D341Med (cell line): Measurements from ENCODE around the gene CTXN1.
"Not testable (repeated sequence)": the region's sequence is repeated elsewhere in the genome, so short reads cannot be mapped to it uniquely, and the experiment has no call there.

Experiments
- DNase-seq: peaks from one replicate; pipeline ENCODE4 v3.0.0; 2012; ENCODE audit warnings: low spot score

The CTXN1 gene

DNA sequence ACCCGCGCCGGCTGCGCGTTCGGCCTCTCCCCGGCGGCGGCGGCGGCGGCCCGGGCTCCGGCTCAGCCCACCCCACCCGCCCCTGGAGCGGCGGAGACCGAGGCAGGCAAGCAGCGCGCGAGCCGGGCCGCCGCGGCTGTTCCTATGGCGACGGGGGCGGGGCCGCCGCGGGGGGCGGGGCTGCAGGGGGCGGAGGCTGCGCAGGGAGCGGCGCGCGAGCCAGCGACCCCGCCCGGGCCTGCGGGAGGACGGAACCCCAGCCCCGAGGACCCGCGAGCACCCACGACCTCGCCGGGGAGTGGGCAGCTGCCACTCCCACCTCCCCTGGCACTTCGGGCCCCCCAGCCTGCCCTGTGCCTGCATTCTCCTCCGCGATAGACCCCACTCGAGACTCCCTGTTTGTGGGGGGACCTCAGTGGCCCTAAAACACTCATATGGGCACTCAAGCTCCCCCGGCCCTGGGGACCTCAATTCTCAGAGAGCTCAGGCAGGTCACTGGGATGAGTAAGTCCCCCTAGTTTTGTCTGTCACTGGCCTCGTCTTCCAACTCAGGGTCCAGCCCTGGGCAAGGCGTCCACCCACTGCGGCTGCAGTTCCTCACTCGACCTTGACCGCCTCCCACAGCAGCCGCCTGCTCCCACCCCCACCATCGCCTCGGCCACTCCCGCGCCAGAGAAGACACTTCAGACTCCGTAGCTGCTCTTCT is at the start of gene CTXN1:
TSS of gene CTXN1 (minus strand) at position 115 of the 706 bp plus-strand sequence. CDS start 597 bp downstream, outside the sequence.
- DNase-seq = peak; percentile 94

DNA sequence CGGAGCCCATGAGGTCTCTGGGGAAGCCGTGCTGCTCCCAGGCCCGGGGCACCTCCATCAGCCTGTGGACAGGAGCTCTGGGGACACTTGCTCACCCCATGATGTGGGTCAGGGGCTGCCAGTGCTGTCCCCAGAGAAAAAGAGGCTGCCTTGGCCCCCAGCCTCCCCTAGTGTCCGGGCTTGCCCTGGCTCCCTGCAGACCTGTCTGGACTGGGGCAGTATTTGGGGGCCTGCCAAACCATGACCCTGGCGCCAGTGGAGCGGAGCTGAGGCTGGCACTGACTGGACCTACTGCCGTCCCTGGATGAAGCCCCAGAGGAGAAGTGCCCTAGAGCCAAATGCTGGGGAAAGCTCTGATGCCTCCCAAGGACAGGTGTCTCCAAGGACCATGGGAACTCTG is 49.1 kb upstream of the CTXN1 start:
- no peak for DNase-seq

DNA sequence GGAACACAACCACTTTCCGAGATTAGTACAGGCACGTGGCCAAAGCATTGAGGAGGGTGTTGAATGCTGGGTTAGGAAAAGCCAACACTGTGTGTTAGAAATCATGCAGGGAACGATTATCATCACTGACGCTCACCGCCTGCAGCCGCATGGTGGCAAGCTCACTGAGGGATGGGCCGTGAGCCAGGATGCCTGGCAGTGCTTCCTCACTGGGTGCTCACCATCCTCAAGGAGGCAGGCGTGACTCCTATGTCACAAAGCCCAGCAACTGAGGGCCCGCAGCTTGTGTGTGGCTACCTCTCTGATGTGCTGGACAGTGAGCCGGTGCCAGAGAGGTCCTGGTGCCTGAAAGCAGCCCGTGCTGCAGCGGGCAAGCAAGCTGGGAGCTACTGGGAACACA is 47.9 kb upstream of the CTXN1 start:
- DNase-seq = no peak

DNA sequence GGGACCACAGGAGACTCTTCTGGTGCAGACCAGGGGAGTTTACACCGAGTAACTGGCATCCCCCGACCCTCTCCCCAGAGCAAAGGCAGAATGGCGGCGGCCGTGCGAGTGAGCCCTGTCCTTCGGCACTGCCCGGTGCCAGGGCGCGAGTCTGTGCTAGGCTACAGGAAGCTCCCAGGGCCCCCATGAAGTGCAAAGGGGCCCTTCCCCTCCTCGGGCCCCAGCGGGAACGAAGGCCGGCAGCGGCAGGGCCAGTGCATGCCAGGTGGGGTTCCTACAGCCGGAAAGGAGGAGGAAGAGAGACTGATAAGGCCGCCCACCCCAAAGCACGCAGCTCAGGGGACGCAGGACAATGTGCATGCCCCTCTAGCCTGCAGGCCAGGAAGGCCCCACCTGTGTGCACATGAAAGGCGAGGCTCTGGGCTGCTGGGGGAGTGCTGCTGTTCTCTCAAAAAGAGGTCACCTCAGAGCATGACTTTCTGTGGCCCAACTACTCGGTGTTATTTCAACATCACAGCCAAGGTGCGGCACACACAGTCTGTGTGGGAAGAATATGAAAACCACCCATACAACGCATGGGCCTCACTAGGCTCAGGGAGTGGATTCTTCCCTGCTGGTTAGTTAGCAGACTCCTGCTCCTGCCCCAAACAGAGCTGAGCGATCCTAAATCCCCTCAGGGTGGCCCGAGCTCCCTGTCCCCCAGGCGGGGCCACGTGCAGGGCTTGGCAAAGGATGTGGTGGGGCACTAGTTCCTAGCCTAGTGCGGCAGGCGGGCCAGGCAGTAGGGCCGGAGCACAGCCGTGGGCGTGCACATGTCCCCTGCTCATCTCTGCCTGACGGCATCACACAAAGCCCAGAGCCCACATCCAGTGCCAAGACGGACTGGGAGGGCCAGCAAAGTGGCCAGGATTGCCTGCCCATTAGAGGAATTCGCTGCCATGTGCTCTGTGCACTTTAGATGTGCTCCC is 45.9 kb upstream of the CTXN1 start:
- no peak for DNase-seq

DNA sequence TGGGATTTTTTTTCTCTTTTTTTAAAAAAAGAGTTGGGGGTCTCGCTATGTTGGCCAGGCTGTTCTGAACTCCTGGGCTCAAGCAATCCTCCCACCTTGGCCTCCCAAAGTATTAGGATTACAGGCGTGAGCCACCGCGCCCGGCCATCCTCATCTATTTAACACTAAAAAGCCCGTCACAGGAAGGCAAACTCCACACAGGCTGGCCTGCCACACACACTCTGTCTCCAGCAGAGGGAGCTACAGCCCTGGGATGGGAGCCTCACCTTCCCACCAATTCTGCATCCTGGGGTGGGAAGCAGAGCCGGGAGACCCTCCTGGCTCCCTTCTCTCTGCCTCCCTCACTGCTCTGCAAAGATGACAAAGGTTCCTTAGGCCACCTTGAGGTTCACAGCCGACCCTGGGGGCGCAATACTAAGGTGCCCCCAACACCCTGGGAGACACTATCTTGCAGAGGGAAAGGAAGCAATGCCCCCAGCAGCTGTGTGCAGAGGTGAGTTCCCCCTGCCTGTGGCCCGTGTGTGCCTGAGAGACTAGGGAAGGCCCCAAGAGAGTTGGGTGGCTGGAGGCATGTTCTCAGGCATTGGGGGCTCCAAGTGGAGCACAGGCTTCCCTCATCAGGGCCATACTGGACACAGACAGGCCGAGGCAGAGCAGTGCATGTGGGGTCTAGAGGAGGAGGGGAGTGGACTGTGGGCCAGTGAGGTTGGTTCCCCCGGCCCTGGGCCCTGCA is 44.9 kb upstream of the CTXN1 start:
- peak; percentile 85 for DNase-seq

DNA sequence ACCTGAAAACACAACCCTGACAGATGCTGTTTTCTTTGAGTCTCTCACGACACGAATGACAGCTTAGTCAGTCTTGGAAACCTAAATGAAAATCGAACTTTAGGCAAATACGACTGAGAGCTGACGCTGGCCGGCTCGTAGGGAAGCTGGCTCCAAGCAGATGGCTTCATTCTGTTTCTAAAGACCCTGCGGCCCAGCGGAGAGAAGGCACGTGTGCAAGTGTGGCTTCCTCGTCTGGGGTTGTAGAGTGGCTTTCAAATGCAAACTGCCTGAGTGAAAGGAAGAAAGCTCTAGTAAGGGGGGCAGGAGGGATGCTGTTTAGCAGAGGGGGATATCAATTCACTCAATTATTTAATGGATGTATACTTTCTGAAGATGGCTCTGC is 43.6 kb upstream of the CTXN1 start:
- no peak for DNase-seq

DNA sequence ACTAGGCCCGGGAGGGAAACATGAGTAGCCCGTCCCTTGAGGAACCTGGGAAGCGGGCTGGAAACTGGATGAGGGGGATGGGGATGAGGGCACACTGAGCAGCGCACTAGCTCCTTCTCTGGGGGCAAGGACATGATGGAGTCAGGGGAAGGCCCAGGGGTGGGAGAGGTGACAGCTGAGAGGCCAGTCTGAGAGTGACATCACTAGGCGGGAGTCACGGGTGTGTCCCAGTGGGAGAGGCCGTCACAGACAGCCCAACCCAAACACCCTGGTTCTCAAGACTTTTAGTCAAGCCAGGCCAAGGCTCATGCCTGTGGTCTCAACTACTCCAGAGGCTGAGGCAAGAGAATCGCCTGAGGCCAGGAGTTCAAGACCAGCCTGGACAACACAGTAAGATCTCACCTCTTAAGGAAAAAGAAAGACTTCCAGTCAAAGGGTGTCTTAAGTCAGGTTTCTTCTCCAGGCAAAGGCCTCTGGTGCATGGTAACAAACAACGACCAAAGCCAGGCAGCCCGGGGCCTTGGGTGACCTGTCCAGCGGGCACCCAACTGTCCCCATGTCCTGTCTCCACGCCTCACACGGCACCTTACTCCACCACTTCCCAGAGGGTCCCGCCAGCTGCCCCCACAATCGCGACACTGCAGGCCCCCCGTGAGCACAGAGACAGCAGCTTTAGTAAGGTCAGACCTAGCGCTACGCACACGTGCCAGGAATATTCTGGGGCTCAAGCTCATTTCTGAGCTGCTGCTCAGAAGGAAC is 43.0 kb upstream of the CTXN1 start:
- no peak for DNase-seq

DNA sequence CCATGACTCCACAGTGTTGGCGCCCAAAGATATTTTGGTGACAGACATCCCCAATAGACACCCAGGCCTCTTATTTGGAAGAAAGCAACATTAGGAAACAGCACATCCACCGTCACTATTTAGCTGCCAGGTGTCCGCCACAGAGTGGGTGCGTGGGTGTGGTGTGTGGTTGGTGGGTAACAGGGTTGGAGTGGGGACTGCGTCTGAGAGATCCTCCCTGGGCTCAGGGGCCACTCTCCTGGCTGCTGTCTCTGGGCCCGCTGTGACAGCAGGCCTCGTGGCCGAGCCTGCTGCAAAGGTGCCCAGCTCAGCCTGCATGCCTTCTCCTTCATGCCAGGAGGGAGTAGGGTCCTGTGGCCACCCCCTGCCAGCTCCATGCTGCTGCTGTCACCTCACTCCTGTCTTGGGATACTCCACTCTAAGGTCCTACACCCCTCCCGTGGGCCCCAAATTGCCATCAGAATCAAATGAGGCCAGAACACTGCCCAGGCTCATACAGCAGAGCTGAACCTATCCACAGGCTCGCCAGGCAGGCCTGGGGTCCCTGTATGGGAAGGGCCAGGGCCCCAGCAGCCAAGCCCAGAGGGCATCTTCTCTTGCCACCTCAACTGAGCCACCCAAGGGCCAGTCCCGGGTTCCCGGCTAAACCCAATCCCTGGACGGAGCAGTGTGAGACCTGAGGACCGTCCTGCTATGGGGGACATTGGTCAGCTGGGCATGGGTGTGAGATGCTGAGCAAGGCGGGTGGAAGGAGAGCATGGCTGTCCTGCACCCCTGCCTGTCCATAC is 42.3 kb upstream of the CTXN1 start:
- no peak for DNase-seq

DNA sequence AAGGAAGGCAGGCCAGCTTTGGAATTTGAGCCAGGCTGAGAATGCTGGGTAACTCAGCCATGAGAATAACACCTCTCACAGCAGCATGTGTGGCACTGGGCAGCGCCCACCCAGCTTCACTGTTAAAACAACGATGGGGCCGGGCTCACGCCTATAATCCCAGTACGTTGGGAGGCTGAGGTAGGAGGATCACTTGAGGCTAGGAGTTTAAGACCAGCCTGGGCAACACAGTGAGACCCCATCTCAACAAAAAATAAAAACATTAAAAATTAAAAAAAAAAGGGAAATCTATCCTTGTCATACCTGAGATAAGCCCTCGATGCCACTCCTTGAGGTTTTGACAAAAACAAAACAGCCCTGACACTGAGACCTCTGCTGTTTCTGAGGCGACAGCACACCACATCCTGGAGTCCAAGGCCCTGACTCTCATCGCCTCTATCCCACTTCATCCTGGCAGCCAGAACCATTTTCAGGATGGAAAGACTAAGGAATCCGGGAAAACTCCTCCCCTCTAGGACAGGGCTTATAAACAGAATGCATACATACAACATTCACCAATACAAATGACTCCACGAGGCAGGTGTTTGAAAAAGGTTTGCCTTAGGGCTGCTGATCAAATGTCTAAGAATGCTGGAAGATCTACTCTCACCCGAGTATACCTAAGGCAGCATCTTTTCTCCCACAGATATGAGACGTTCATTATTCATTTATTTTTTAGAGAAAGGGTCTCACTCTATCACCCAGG is 40.2 kb upstream of the CTXN1 start:
- no peak for DNase-seq

DNA sequence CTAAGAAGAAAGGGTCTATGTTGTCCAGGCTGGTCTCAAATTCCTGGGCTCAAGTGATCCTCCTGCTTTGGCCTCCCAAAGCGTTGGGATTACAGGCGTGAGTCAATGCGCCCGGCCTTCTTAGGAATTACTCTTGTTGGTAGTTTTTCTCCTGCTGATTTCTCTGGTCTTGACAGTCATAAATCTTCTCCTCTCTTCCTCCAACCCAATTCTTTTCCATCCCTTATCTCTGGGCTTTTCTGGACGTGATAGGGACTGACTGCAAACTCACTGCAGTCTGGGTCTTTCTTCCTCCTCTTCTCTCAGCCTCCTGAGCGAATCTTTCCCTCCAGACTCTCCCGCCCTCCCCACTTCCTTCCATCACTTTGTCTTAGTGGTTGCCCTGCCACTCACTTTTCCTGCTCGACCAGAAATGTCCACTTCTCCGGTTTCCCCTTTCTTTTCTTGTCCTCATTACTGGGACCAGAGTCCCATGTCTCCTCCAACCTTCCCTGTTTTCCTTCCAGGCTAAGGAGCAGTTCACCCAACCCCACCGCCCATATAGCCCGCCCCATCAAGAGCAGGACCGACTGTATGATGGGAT is 39.4 kb upstream of the CTXN1 start:
- no peak for DNase-seq

DNA sequence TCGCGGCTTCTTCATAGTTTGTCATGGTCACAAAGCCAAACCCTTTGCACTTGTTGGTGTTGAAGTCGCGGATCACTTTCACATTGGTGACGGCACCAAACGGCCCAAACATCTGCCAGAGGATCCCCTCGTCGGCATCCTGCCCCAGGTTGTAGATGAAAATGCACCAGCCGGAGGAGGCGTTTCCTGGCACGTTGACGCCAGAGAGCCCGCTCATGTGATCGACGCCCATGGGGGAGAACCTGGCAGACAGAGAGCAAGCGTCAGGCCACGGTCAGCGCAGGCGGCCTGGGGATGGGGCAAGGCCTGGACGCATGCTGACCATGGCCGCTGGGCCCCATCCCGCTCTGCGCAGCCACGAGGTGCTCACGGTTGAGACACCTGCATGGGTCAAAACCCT is 37.6 kb upstream of the CTXN1 start:
- no peak for DNase-seq

DNA sequence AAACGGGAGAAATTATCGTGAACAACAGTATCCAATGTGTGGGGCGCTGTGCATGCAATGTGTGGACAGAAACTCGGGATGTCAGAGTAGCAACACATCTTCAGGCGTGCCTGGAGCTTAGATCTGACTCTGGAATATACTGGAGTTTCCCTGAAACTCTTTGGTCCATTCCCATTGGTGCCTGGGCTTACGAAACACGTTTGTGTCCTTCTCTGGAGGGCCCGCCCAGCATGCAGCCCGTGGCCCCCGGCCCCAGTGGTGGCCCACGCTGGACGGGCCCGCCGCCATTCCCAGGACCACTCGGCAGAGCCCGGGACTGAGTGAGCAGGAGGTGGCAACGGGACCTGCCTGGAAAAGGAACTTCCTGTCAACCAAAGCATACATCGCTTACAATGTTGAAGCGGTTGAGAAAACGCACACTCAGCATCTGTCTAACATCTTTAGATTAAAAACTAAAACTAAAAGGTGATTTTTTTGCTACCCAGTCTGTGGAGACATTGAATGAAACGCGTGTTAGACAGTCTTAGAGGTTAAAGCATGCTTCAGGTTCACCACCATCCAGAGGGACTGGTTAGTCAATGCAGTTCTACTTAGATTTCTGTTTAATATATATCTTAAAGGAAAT is 36.8 kb upstream of the CTXN1 start:
- DNase-seq = no peak

DNA sequence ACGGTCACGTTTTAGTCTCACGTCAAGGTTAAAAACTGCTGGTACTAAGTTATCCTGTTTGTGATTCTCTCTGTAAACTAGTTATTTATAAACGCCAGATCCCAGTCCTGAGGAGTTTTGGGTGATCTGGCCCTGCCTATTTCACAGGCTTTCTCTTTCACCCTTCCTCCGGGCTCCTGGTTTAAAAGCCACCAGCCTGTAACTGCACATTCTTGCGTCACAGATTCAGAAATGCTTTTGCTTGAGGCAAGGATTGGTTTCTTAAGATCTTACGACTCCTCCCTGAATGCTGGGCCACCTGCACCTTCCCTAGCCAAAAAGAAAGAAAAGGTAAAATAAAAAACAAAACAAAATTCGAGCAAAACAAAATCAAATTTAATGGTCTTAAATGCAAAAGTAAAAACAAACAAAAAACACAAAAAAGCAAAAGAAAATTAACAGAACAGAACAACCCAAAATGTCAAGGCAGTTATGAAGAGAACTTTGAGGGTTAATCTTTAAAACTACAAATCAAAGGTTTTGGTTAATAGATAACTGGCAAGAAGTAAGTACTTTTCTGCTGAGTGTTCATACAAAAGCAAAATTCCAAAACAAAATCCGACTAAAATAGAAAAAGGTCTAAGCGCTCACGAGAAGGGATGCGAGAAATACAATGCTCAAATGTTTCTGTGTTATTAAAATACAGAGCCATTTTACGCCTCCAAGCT is 36.1 kb upstream of the CTXN1 start:
- DNase-seq = no peak

DNA sequence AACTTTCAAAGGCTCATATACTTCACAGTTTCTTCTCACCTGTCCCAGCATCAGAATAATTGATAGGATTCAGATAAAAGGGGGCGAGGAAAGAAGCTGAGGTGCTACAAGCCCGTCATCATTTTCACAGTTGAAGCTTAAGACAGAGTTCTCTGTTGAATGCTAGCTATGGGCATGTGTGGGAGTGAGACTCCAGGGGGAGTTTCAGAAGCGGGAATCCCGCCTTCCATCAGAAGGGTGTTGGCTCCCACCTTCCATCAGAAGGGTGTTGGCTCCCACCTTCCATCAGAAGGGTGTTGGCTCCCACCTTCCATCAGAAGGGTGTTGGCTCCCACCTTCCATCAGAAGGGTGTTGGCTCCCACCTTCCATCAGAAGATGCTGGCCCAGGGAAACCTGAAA is 35.1 kb upstream of the CTXN1 start:
- DNase-seq = not testable (repeated sequence)

DNA sequence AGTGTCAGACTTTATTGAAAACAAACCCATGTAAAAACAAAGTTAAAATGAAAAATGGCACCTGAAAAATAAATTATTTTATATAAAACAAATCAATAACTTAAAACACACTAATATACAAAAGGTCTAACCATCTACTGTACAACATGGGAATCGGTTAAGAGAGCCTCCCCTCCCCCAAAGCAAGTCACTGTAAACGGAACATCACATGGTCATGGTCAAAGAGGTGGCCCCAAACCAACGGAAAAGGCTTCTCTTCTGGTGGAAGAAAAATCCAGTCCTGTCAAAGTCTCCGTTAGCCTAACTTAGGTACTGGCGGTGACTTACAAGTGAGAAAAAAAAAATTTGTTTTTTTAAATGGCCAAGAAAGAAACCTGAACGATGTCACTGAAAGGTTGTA is 33.3 kb upstream of the CTXN1 start:
- DNase-seq = no peak

DNA sequence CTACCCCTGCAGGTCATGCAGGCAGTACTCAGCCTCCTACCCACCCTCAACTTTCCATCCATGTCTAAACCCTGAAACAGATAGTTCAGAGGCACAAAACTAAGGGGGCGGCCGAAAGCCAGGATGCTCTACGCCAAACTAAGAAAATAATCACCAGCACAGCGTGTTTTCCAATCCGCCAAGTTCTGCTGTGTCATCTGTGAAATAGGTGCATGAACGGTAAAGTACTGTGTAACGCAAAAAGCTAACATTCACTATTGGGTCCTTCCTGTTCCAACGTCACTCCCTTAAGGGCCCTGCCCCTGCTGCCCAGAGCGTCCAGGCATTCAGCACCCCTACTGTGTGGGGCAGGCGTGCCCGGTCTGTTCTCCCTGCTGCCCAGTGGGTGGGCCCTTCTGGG is 29.8 kb upstream of the CTXN1 start:
- DNase-seq = no peak

DNA sequence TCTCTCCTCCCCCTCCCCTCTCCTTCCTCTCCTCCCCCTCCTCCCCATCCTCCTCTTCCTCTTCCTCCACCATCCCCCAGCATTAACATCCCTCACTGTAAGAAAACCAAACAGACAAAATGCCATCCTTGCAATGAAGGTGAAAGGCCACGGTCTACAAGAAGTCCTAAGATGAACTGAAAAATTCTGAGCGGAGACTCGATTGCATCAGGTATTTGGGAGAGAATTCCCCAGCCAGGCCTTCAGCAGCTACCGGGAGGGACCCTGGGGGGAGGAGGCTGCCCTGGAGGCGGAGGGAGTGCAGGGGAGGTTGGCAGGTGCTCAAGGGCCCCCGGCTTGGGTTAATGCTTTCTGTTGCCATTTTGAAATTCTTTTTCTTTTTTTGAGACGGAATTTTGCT is 27.6 kb upstream of the CTXN1 start:
- DNase-seq = no peak

DNA sequence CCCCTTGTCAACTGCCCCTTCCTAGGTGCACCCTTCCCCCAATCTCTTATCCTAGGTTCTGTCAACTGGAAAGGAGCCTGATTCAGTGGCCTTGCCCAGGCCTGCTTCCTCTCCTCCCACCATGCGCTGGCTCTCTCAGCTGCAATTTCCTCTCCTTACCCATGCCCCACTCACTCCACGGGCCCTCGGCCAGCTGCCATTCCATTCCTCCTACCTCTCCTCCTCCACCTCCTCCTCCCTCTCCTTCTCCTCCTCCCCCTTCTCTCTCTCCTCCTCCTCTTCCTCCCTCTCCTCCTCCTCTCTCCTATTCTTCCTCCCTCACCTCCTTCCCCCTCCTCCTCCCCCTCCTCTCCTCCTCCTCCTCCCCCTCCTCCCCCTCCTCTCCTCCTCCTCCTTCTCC is 27.1 kb upstream of the CTXN1 start:
- DNase-seq = no peak

DNA sequence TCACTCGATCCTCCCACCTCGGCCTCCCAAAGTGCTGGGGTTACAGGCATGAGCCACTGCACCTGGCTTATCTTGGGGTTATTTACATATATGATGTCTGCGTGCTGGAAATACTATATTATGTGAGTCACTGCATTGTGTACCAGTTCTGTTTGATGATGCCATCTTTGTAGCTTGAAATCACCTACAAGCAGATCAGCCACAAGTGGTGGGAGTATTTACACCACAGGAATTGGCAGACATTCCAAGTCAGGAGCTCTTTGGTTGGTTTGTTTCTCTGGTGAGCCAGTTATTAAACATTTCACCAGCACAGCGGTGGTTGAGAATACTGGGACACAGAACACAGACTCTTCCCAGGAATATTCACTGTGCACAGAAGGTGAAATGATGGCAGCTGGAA is 22.0 kb upstream of the CTXN1 start:
- no peak for DNase-seq
